HG03159 (cell line): ENCODE data around the gene NODAL.

Experiments
- ATAC-seq: cut with Tn5 transposase; IDR thresholded peaks from one replicate; pipeline ENCODE4 v1.9.1; 2021; ENCODE audit warnings: mild to moderate bottlenecking, moderate library complexity; ENCODE audit not compliant: unreplicated experiment

Gene NODAL

DNA sequence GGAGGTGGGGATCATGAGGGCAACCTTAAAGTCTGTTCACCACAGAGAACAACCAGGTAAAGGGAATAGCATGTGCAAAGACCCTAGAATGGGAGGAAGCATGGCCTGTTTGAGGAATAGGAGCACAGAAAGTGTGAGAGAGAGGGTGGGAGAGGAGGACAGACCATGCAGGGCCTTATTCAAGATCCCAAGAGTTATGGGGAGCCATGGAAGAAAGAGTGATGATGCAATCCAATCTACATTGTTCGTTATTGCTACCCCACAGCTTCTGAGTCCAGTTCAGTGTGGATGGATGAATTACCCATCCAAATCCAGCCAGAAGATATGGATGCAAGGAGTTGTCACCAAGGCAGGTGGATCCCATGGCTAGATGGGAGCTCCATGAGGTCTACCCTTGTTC lies 45.3 kb downstream of the NODAL start:
- no peak for ATAC-seq

DNA sequence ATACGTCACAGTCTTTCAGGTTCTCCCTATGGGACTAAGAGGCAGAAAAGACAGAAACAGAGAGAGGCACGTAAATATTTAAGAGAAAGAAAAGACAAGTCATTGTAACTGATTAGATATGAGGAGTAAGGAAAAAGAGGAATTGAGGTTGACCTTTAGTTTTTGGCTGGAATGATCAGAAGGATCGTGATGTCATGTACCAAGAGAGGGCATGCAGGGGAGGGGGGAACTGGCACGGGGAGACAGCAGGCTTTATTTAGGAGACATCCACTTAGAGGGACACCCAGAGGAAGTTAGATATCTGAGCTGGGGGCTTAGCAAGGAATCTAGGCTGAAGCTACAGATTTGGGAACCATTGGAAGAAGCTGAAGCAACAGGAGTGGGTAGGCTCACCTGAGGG lies 49.8 kb downstream of the NODAL start:
- ATAC-seq, result no peak
